Activated B cell treated with CpG ODN at 0.5 μM for 24 hours (primary cell): ENCODE results near the gene PGK1. TPM values are rescaled to one million over a fixed set of nuclear protein-coding genes. Genes with fewer than 3 reads are reported as not detected.

Experiments
- ATAC-seq: fragments of 200-7000 bp; cut with Tn5 transposase; one replicate; pipeline ENCODE4 v1.10.0; 2021; ENCODE audit warnings: low read depth, mild to moderate bottlenecking, moderate library complexity
- CTCF ChIA-PET: fragments of 350-600 bp; sonication (Branson Sonifier 250); formaldehyde crosslinking; loops from one replicate; lab custom pipeline; 2021; ENCODE audit warnings: antibody characterized with exemption; lab: Charles Lee
- POLR2A ChIA-PET: fragments of 350-600 bp; sonication (Branson Sonifier 250); formaldehyde crosslinking; loops from one replicate; lab custom pipeline; 2021; ENCODE audit warnings: antibody characterized with exemption; lab: Charles Lee
- DNase-seq: peaks from one replicate; pipeline ENCODE4 v3.0.0; 2022
- H3K27ac Mint-ChIP-seq: one replicate; pipeline ENCODE4 v1.8.0; 2020; ENCODE audit warnings: mixed read lengths
- H3K27me3 Mint-ChIP-seq: one replicate; pipeline ENCODE4 v1.8.0; 2021; ENCODE audit warnings: mixed read lengths
- H3K36me3 Mint-ChIP-seq: one replicate; pipeline ENCODE4 v1.8.0; 2021; ENCODE audit warnings: low read depth, mixed read lengths
- H3K4me1 Mint-ChIP-seq: one replicate; pipeline ENCODE4 v1.8.0; 2021; ENCODE audit warnings: mixed read lengths
- H3K4me3 Mint-ChIP-seq: one replicate; pipeline ENCODE4 v1.8.0; 2020; ENCODE audit warnings: mild to moderate bottlenecking, mixed read lengths
- H3K9me3 Mint-ChIP-seq: one replicate; pipeline ENCODE4 v1.8.0; 2020; ENCODE audit warnings: mixed read lengths
- CTCF ChIP-seq: fragments of 200-600 bp; IDR thresholded peaks from one replicate; pipeline ENCODE4 v1.8.0; 2022; ENCODE audit warnings: antibody characterized with exemption, mild to moderate bottlenecking
- intact Hi-C: fragments of 100-400 bp; cut with micrococcal nuclease; formaldehyde crosslinking; loops from one replicate; pipeline ENCODE4 v1.15.1; 2024
- total RNA-seq: library from RNA; stranded (reverse); gene quantifications from 2 replicates; pipeline ENCODE4 v1.2.3, GENCODE V29; 2022

Gene PGK1
- total RNA-seq, 1 donor from 2014 or later = 293 TPM

DNA sequence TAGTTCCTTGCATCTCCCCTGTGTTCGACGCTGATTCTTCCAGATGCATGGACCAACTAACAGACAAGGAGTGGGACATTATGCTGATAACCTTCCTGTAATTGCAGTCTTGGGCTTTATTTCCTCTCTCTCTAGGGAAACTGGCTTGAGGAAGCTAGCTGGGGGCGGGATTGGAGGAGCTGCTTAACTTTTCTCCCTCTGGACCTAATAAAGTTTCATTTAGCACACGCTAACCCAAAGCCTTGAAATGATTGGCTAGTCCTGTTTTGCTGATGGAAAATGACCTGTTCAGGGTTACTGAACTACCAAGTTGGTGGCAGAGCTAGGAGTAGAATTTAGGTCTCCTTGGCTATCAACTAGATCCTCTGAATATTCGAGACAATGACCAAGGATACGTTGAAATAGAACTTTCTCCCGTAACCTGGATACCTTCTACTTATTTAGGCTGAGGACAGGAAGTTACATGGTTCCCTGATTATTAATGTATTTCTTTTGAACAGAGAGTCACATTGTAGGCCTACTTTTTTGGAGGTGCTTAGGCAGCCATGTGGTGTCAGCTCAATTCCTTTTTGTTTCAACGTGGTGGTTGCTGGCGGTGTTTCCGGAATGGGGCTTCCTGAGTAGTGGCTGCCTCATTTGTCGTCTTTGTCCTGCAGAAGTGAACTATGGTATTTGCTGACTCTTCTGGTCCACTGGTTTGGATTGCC is 2.0 kb downstream of the PGK1 start:
- Mint-ChIP-seq H3K36me3 (peaks cover 37% of the 10 kb centered on the region), H3K27ac (peak overlapping the region; percentile 90), H3K9me3 (no peaks in the 10 kb centered on the region), H3K4me3 (peak overlapping the region; percentile 87), H3K4me1 (peaks cover 49% of the 10 kb centered on the region), H3K27me3 (no peaks in the 10 kb centered on the region)
- TF ChIP-seq CTCF = no peak
- POLR2A ChIA-PET = no interaction called here
- no peak for ATAC-seq
- DNase-seq = no peak
- intact Hi-C loops = loop anchor here (1.0 to 10.0 kb wide), 6 partner anchors 210 to 843 kb away; partner anchors contain the start of genes ATRX and CYSLTR1
- CTCF ChIA-PET = no interaction called here

DNA sequence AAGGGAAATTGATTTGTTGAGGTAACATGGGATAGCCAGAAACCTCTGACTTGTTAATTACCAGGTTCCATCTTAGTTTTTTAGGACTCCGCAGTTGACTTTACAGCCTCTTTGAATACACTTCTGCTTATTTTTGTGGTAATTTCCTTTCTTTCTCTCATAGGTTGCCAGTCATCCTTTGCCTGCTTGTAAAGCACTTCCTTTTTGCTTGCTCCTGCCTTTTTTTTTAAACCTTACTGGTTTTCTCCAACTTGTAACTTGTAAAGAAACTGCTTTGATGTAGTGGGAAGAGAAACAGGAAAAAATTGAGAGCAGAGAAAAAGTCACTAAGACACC is 2.6 kb downstream of the PGK1 start:
- ChIA-PET POLR2A (no interaction called here), CTCF (no interaction called here)
- intact Hi-C loops = loop anchor here (1.0 to 10.0 kb wide), 4 partner anchors 210 to 648 kb away; partner anchors contain the start of gene CYSLTR1
- peak overlapping the region; percentile 90 for H3K27ac Mint-ChIP-seq
- DNase-seq (no peak), ATAC-seq (no peak)
- peaks cover 42% of the 10 kb centered on the region for H3K36me3 Mint-ChIP-seq
- no peak for TF ChIP-seq CTCF
- peak overlapping the region; percentile 87 for H3K4me3 Mint-ChIP-seq
- no peaks in the 10 kb centered on the region for H3K27me3 Mint-ChIP-seq
- H3K4me1 Mint-ChIP-seq = peaks cover 52% of the 10 kb centered on the region
- no peaks in the 10 kb centered on the region for H3K9me3 Mint-ChIP-seq

DNA sequence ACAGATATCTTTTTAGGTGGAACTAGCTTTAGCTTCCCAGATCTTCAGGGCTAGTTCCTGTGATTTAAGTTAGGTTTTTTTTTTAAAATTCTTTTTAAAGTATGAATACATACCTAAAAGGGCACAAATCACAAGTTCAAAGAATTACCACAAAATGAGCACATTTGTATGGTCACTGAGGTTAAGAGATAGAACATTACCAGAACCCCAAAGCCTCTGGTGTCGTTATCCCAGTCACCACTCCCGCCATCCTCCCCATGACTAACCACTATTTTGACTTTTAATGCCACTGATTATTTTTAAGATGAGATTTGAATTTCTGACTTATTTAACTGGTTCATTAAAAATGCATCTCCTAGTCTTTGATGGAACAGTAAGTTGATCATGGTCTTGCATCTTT is 5.4 kb downstream of the PGK1 start:
- ATAC-seq = no peak
- intact Hi-C loops = loop anchor here (10.0 kb wide), 3 partner anchors 215 to 645 kb away; partner anchors contain the start of gene CYSLTR1
- no peak for TF ChIP-seq CTCF
- H3K36me3 Mint-ChIP-seq = peaks cover 62% of the 10 kb centered on the region
- H3K4me3 Mint-ChIP-seq = no peak overlapping the region
- ChIA-PET POLR2A (no interaction called here), CTCF (no interaction called here)
- no peaks in the 10 kb centered on the region for H3K27me3 Mint-ChIP-seq
- H3K4me1 Mint-ChIP-seq = peaks cover 51% of the 10 kb centered on the region
- DNase-seq = no peak
- H3K27ac Mint-ChIP-seq = no peak overlapping the region
- H3K9me3 Mint-ChIP-seq = no peaks in the 10 kb centered on the region

GRCh38 chrX:78111140-78111931 is 7.3 kb downstream of the PGK1 start:
- CTCF ChIA-PET = no interaction called here
- ATAC-seq (no peak), DNase-seq (no peak)
- H3K4me3 Mint-ChIP-seq = no peak overlapping the region
- POLR2A ChIA-PET = no interaction called here
- no peaks in the 10 kb centered on the region for H3K9me3 Mint-ChIP-seq
- no peaks in the 10 kb centered on the region for H3K27me3 Mint-ChIP-seq
- no peak for TF ChIP-seq CTCF
- intact Hi-C loops = no loop called here
- peaks cover 36% of the 10 kb centered on the region for H3K4me1 Mint-ChIP-seq
- H3K27ac Mint-ChIP-seq = no peak overlapping the region
- H3K36me3 Mint-ChIP-seq = peaks cover 68% of the 10 kb centered on the region

- Mint-ChIP-seq H3K27me3 (no peaks in the 10 kb centered on the region), H3K9me3 (peaks cover 1% of the 10 kb centered on the region), H3K4me3 (no peak overlapping the region), H3K4me1 (peaks cover 20% of the 10 kb centered on the region), H3K36me3 (peaks cover 80% of the 10 kb centered on the region), H3K27ac (no peak overlapping the region)
- ChIA-PET CTCF (no interaction called here), POLR2A (interaction anchor here (0.6 to 1.1 kb wide), 2 partner anchors 9 to 515 kb away, joined by 3 to 4 read pairs; no protein-coding TSS in a partner anchor)
- ATAC-seq (no peak), DNase-seq (no peak)
- intact Hi-C loops = loop anchor here (1.0 kb wide), 1 partner anchor 24 kb away; no protein-coding TSS in a partner anchor
- no peak for TF ChIP-seq CTCF
Measured at GRCh38 chrX:78116365-78116764, 12.3 kb downstream of the PGK1 start.
